Esophagus mucosa (tissue), 1 donor: ENCODE measurements around the gene TEX44. TPM values are rescaled to one million over a fixed set of nuclear protein-coding genes. Genes with fewer than 3 reads are reported as not detected.

Source experiments
- ATAC-seq: fragments of 200-7000 bp; cut with Tn5 transposase; one replicate; pipeline ENCODE4 v1.9.1; 2020
- total RNA-seq: library from RNA; stranded (reverse); gene quantifications from one replicate; pipeline ENCODE4 v1.2.4, GENCODE V29; 2023
- donor health status: DM: yes; HTN: yes; CAD: no.

TEX44 gene
- total RNA-seq, 1 donor from 2014 or later = not detected

- no peak for ATAC-seq
Observed at GRCh38 chr2:231605607-231606091, 13.0 kb downstream of the TEX44 start.

GRCh38 chr2:231606941-231607340, 14.3 kb downstream of the TEX44 start:
- ATAC-seq = no peak

- peak; percentile 81 for ATAC-seq
Observed at GRCh38 chr2:231611273-231612108, 18.8 kb downstream of the TEX44 start.

GRCh38 chr2:231612109-231612455, 19.4 kb downstream of the TEX44 start:
- peak; percentile 6 for ATAC-seq

- peak; percentile 80 for ATAC-seq
Observed at GRCh38 chr2:231612456-231613330, 20.0 kb downstream of the TEX44 start.

- no peak for ATAC-seq
Observed at GRCh38 chr2:231613331-231613662, 20.6 kb downstream of the TEX44 start.

GRCh38 chr2:231613663-231614558, 21.2 kb downstream of the TEX44 start:
- peak; percentile 60 for ATAC-seq

GRCh38 chr2:231614559-231615057, 21.9 kb downstream of the TEX44 start:
- ATAC-seq = no peak

GRCh38 chr2:231615058-231615671, 22.5 kb downstream of the TEX44 start:
- ATAC-seq = no peak

- no peak for ATAC-seq
Observed at GRCh38 chr2:231616296-231616695, 23.6 kb downstream of the TEX44 start.

- no peak for ATAC-seq
Observed at GRCh38 chr2:231617059-231617926, 24.6 kb downstream of the TEX44 start.

GRCh38 chr2:231621051-231621879, 28.6 kb downstream of the TEX44 start:
- ATAC-seq = peak; percentile 66

- no peak for ATAC-seq
Observed at GRCh38 chr2:231622963-231623362, 30.3 kb downstream of the TEX44 start.

- ATAC-seq = peak; percentile 81
Observed at GRCh38 chr2:231626449-231626848, 33.8 kb downstream of the TEX44 start.

GRCh38 chr2:231627384-231628120, 34.9 kb downstream of the TEX44 start:
- ATAC-seq = peak; percentile 22

- no peak for ATAC-seq
Observed at GRCh38 chr2:231632559-231633142, 40.0 kb downstream of the TEX44 start.

GRCh38 chr2:231633241-231633976, 40.7 kb downstream of the TEX44 start:
- ATAC-seq = peak; percentile 30

- ATAC-seq = peak; percentile 50
Observed at GRCh38 chr2:231634412-231634811, 41.7 kb downstream of the TEX44 start.
